Measurements from ENCODE around the gene STOM.

DNA sequence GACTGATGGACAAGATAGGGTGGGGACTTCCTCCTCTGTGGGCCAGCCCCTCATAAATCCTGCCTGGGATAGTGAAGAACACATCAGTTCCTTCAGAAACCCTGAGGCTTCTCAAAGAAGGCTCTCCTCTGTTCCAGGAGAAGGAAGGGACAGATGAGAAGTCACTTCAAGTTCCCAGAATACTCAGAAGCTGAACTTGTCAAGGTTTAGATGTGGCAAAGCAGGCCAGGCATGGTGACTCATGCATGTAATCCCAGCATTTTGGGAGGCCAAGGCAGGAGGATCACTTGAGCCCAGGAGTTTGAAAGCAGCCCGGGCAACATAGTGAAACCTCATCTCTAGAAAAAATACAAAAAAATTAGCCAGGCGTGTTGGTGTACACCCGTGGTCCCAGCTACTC is 38.5 kb downstream of the STOM start:
- TF ChIP-seq, protein P1, sequence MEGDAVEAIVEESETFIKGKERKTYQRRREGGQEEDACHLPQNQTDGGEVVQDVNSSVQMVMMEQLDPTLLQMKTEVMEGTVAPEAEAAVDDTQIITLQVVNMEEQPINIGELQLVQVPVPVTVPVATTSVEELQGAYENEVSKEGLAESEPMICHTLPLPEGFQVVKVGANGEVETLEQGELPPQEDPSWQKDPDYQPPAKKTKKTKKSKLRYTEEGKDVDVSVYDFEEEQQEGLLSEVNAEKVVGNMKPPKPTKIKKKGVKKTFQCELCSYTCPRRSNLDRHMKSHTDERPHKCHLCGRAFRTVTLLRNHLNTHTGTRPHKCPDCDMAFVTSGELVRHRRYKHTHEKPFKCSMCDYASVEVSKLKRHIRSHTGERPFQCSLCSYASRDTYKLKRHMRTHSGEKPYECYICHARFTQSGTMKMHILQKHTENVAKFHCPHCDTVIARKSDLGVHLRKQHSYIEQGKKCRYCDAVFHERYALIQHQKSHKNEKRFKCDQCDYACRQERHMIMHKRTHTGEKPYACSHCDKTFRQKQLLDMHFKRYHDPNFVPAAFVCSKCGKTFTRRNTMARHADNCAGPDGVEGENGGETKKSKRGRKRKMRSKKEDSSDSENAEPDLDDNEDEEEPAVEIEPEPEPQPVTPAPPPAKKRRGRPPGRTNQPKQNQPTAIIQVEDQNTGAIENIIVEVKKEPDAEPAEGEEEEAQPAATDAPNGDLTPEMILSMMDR (conservative IDR thresholded peaks at IDR 0.05; ENCODE audit: low read depth, low read length) = no peak
- TF ChIP-seq EZH2 (IDR thresholded peaks at IDR 0.05; ENCODE audit: low read length, unreplicated experiment) (no peak), EZH2phosphoT487 (IDR thresholded peaks at IDR 0.05; ENCODE audit: borderline replicate concordance, low read length) (no peak)
